K562 (cell line): ENCODE data around the gene NR6A1. TPM values are rescaled to one million over a fixed set of nuclear protein-coding genes. Genes with fewer than 3 reads are reported as not detected.

ENCODE experiments used
- ATAC-seq: fragments of 200-7000 bp; cut with Tn5 transposase; 3 replicates; pipeline ENCODE4 v1.9.1; 2020; ENCODE audit warnings: moderate library complexity
- BruUV-seq: library from RNA; stranded (reverse); fragments of 400-500 nt; replicated peaks from 2 replicates; lab custom pipeline; 2021; lab: Mats Ljungman, UMichigan
- CTCF ChIA-PET: fragments of 300-600 bp; formaldehyde crosslinking; extraction: SDS; loops from one replicate; lab custom pipeline; 2021; ENCODE audit warnings: low intra/inter-chr PET ratio; lab: Yijun Ruan, JAX
- POLR2A ChIA-PET: fragments of 300-600, 350-650 bp; sonication (Branson Sonifier 250); formaldehyde crosslinking; extraction: SDS; loops from one replicate; lab custom pipeline; 2021; ENCODE audit warnings: antibody characterized with exemption, inconsistent platforms; lab: Yijun Ruan, JAX
- DNase-seq, 4 experiments: peaks; one replicate each; pipeline versions ENCODE4 v3.0.0 to v3.0.0-alpha.2; 2011 to 2018; ENCODE audit warnings: low spot score in 3 of 4, mixed read lengths in 3 of 4; ENCODE audit errors: extremely low read depth in 1 of 4
- FAIRE-seq: peaks from 2 replicates; lab custom pipeline; 2011; peaks lifted over from hg19 to GRCh38; lab: Jason Lieb, UNC
- H2AFZ ChIP-seq: 2 replicates; pipeline ENCODE4 v1.6.0; 2011; ENCODE audit warnings: low read depth, low read length, control low read depth, inconsistent platforms
- H3K27ac ChIP-seq: fragments of 200-600 bp; 3 replicates; pipeline ENCODE4 v1.8.0; 2011; ENCODE audit warnings: low read depth, mild to moderate bottlenecking, control low read depth, inconsistent platforms, low read length, moderate library complexity, mixed read lengths; ENCODE audit errors: extremely low read depth
- H3K27me3 ChIP-seq, 2 experiments: fragments of 300-600 bp in 1 of 2; 2 replicates in 1 of 2; 3 replicates in 1 of 2; pipeline versions ENCODE4 v1.6.0 to v1.8.0; 2011; ENCODE audit warnings: inconsistent platforms in 2 of 2, low read length in 2 of 2, mild to moderate bottlenecking in 1 of 2, mixed read lengths in 1 of 2, moderate library complexity in 1 of 2; ENCODE audit not compliant: control insufficient read depth in 2 of 2, insufficient read depth in 2 of 2
- H3K36me3 ChIP-seq: fragments of 300-600 bp; 3 replicates; pipeline ENCODE4 v1.8.0; 2011; ENCODE audit warnings: mild to moderate bottlenecking, low read length, inconsistent platforms; ENCODE audit not compliant: control insufficient read depth, insufficient read depth
- H3K4me1 ChIP-seq, 2 experiments: fragments of 200-600 bp in 1 of 2; replicated peaks in 1 of 2; 2 replicates in 1 of 2; 3 replicates in 1 of 2; pipeline versions ENCODE4 v1.5.1 to v1.8.0; 2011; ENCODE audit warnings: inconsistent platforms in 2 of 2, low read length in 2 of 2, mild to moderate bottlenecking in 1 of 2, mixed read lengths in 1 of 2, moderate library complexity in 1 of 2; ENCODE audit not compliant: control insufficient read depth in 2 of 2, insufficient read depth in 2 of 2
- H3K4me2 ChIP-seq: 2 replicates; pipeline ENCODE4 v1.6.1; 2011; ENCODE audit warnings: low read length, control low read depth, inconsistent platforms, mixed read lengths; ENCODE audit not compliant: insufficient read depth
- H3K4me3 ChIP-seq: fragments of 200-600 bp; sonication (generic), shearing (Covaris generic); 2 replicates; pipeline ENCODE4 v1.5.1; 2016; ENCODE audit warnings: control low read depth, inconsistent platforms
- H3K79me2 ChIP-seq: fragments of 200-600 bp; 3 replicates; pipeline ENCODE4 v1.8.0; 2011; ENCODE audit warnings: low read length, inconsistent platforms; ENCODE audit not compliant: control insufficient read depth, insufficient read depth
- H3K9ac ChIP-seq, 2 experiments: 2 replicates each; pipeline versions ENCODE4 v1.6.0 to v1.6.1; 2011; ENCODE audit warnings: low read depth in 2 of 2, low read length in 2 of 2, control low read depth in 1 of 2, inconsistent platforms in 1 of 2, mild to moderate bottlenecking in 1 of 2, mixed read lengths in 1 of 2; ENCODE audit not compliant: insufficient read depth in 1 of 2
- H3K9me1 ChIP-seq: one replicate; pipeline ENCODE4 v1.6.0; 2011; ENCODE audit warnings: inconsistent platforms, mild to moderate bottlenecking, low read length, moderate library complexity; ENCODE audit not compliant: control insufficient read depth, insufficient read depth
- H3K9me3 ChIP-seq: replicated peaks from 2 replicates; pipeline ENCODE4 v1.5.1; 2011; ENCODE audit warnings: low read depth, low read length, inconsistent platforms; ENCODE audit not compliant: control insufficient read depth, insufficient read depth
- H4K20me1 ChIP-seq: replicated peaks from 2 replicates; pipeline ENCODE4 v1.6.1; 2011; ENCODE audit warnings: low read length, inconsistent platforms, mixed read lengths; ENCODE audit not compliant: control insufficient read depth, insufficient read depth
- BACH1 ChIP-seq: fragments of 200-800 bp; sonication (Bioruptor generic); IDR thresholded peaks from 2 replicates; pipeline ENCODE4 v1.6.1; 2016; ENCODE audit warnings: missing genetic modification characterization, missing compliant biosample characterization
- EHMT2 ChIP-seq: fragments of 450-650 bp; IDR thresholded peaks from 2 replicates; pipeline ENCODE4 v1.6.1; 2018; ENCODE audit warnings: antibody characterized with exemption
- HDAC2 ChIP-seq: fragments of 450-650 bp; IDR thresholded peaks from 2 replicates; pipeline ENCODE4 v1.6.1; 2016; ENCODE audit warnings: mild to moderate bottlenecking
- KDM1A ChIP-seq, 2 experiments: fragments of 450-650 bp; IDR thresholded peaks; 2 replicates each; pipeline ENCODE4 v1.6.1; 2016; ENCODE audit warnings: mild to moderate bottlenecking in 2 of 2
- PRPF4 ChIP-seq: fragments of 200-400 bp; formaldehyde crosslinking; IDR thresholded peaks from one replicate; pipeline ENCODE4 v1.6.1; 2017; ENCODE audit warnings: low read length, low read depth, mild to moderate bottlenecking; ENCODE audit not compliant: insufficient read depth, poor library complexity, severe bottlenecking
- SMARCA4 ChIP-seq: fragments of 450-650 bp; IDR thresholded peaks from 2 replicates; pipeline ENCODE4 v1.6.1; 2016
- SMARCE1 ChIP-seq: fragments of 450-650 bp; IDR thresholded peaks from 2 replicates; pipeline ENCODE4 v1.7.1; 2016; ENCODE audit warnings: mild to moderate bottlenecking
- SRSF7 ChIP-seq: fragments of 200-400 bp; formaldehyde crosslinking; optimal IDR thresholded peaks from 2 replicates; pipeline ENCODE3; 2017; ENCODE audit warnings: mild to moderate bottlenecking, low read depth, low read length
- TBL1XR1 ChIP-seq, 2 experiments: IDR thresholded peaks; 2 replicates each; pipeline ENCODE4 v1.6.1; 2012; ENCODE audit warnings: improper control_type of control experiment in 2 of 2, low read length in 2 of 2, mild to moderate bottlenecking in 1 of 2
- TCF3 ChIP-seq: sonication (generic); formaldehyde crosslinking; IDR thresholded peaks from 2 replicates; pipeline ENCODE4 v1.4.0; 2020; ENCODE audit warnings: mild to moderate bottlenecking, missing genetic modification reagents
- TRIM24 ChIP-seq, 2 experiments: fragments of 450-650 bp; IDR thresholded peaks; 2 replicates each; pipeline ENCODE4 v1.6.1; 2016
- YBX1 ChIP-seq: fragments of 450-650 bp; IDR thresholded peaks from 2 replicates; pipeline ENCODE4 v1.7.1; 2016; ENCODE audit warnings: mild to moderate bottlenecking
- ZNF354B ChIP-seq: fragments of 250-450 bp; sonication (Bioruptor Pico); IDR thresholded peaks from 2 replicates; pipeline ENCODE4 v1.4.0; 2020
- WGBS: fragments of 100-300 bp; shearing (Covaris generic); methylation state at CpG from one replicate; pipeline ENCODE4 v1.1.6; 2016; ENCODE audit warnings: low coverage, mixed read lengths; ENCODE audit not compliant: insufficient coverage; ENCODE audit errors: missing lambda C conversion rate; 5-methylcytosine and 5-hydroxymethylcytosine counted together
- in situ Hi-C: fragments of 300-500 bp; cut with MboI; formaldehyde crosslinking; loops from 4 replicates; pipeline ENCODE4 v1.15.0; 2018; ENCODE audit warnings: inconsistent platforms, mixed read lengths
- intact Hi-C: fragments of 100-400 bp; cut with micrococcal nuclease; formaldehyde crosslinking; loops from 2 replicates; pipeline ENCODE4 v1.14.2; 2022
- polyA plus RNA-seq, 8 experiments: library from polyadenylated mRNA; depleted of rRNA in 4 of 8; stranded (reverse) in 5 of 8; unstranded in 3 of 8; fragments of >200 nt; fragmentation: Nextera tagmentation in 2 of 8; fragmentation: Illumina TruSeq in 1 of 8; extraction: Ambion mirVana in 2 of 8; extraction: Trizol in 1 of 8; gene quantifications; 2 replicates each; pipeline versions ENCODE4 v1.2.1 to v1.2.3, GENCODE V29; 2011 to 2014; ENCODE audit warnings: inconsistent platforms in 1 of 8, missing spikeins in 1 of 8
- total RNA-seq, 7 experiments: library from RNA; depleted of rRNA in 6 of 7; stranded (reverse); fragments of >200 nt in 6 of 7; fragmentation: Illumina TruSeq in 2 of 7; extraction: Trizol in 2 of 7; gene quantifications; 2 replicates each; pipeline versions ENCODE4 v1.2.1 to v1.2.3, GENCODE V29; 2011 to 2021; ENCODE audit warnings: low replicate concordance in 1 of 7
- TF ChIP-seq, protein P1 (sequence below): fragments of 200-800 bp; sonication (Bioruptor generic); IDR thresholded peaks from 2 replicates; pipeline ENCODE4 v1.6.1; 2017; ENCODE audit warnings: missing genetic modification characterization, missing compliant biosample characterization
- TF ChIP-seq, protein P2 (sequence below): fragments of 200-800 bp; sonication (Bioruptor generic); IDR thresholded peaks from 2 replicates; pipeline ENCODE4 v1.6.1; 2016; ENCODE audit warnings: missing genetic modification characterization, missing compliant biosample characterization
- TF ChIP-seq, protein P3 (sequence below): sonication (generic); formaldehyde crosslinking; IDR thresholded peaks from 2 replicates; pipeline ENCODE4 v1.8.1; 2022; ENCODE audit warnings: missing genetic modification reagents

NR6A1 gene
- total and polyA plus RNA-seq, 9 of the 15 experiments (the other 6 are each of a cell fraction or from before 2014, with no cell fraction given) = 9.7 to 55.4 (median 28.3) TPM

DNA sequence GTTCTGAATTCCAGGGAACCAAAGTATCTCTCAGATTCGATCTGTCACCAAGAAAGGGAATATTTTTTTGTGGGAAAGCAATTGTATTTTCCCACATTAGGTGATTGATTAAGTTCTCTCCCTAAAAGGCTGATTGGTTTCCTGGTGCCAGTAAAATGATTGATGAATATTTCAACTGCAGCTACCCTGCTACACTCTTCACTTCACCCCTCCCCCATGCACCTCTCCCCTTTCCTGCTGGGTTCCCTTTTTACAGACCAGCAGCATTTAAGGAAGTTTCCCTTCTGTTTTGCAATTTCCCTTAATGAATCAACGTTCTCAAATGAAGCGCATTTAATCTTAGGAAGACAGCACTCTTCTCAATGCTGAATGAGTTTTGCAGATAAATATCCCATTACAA lies 13.1 kb downstream of the NR6A1 start:
- Histone ChIP-seq H3K36me3 (no peaks in the 10 kb centered on the region), H3K9me3 (no peaks in the 10 kb centered on the region), H3K4me1 (peaks cover 0 to 54% of the 10 kb centered on the region in 2 experiments; a peak in 4 of 5 replicates), H3K9ac (peak overlapping the region in 1 of 2 experiments; percentile 31; a peak in 2 of 4 replicates), H3K4me2 (peak overlapping the region; percentile 61), H2AFZ (peak overlapping the region; percentile 9; the same call in 1 of the 2 replicates), H3K79me2 (peaks cover 94% of the 10 kb centered on the region), H4K20me1 (no peaks in the 10 kb centered on the region; the same call in 1 of the 2 replicates), H3K27me3 (no peaks in the 10 kb centered on the region), H3K4me3 (peak overlapping the region; percentile 13), H3K9me1 (no peaks in the 10 kb centered on the region), H3K27ac (peak overlapping the region; percentile 55)
- DNase-seq = peak in 2 of 4 experiments; percentile 56 to 65
- intact Hi-C loops (loop anchor here (5.0 kb wide), 1 partner anchor 206 kb away; no protein-coding TSS in a partner anchor), in situ Hi-C loops (no loop called here)
- peak; percentile 62 for ATAC-seq
- WGBS = 0% methylated on average over 3 of the region's 3 CpGs
- POLR2A ChIA-PET = interaction anchor here (0.6 to 1.6 kb wide), 5 partner anchors 8 to 142 kb away, joined by 3 to 7 read pairs (median 3); no protein-coding TSS in a partner anchor
- FAIRE-seq = peak; percentile 85
- CTCF ChIA-PET = no interaction called here
- BruUV-seq = no TSS peak
- TF ChIP-seq, protein P1, sequence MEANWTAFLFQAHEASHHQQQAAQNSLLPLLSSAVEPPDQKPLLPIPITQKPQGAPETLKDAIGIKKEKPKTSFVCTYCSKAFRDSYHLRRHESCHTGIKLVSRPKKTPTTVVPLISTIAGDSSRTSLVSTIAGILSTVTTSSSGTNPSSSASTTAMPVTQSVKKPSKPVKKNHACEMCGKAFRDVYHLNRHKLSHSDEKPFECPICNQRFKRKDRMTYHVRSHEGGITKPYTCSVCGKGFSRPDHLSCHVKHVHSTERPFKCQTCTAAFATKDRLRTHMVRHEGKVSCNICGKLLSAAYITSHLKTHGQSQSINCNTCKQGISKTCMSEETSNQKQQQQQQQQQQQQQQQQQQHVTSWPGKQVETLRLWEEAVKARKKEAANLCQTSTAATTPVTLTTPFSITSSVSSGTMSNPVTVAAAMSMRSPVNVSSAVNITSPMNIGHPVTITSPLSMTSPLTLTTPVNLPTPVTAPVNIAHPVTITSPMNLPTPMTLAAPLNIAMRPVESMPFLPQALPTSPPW (CRISPR knock-in tag) = peak; percentile 33; the same call in 1 of the 2 replicates
- peak; percentile 74; the same call in 1 of the 2 replicates for TF ChIP-seq SMARCE1
- 0 out of 2 replicates have a peak, but pooled peaks have one; percentile 63 for TF ChIP-seq SMARCA4
- no peak for TF ChIP-seq YBX1
- no peak for TF ChIP-seq BACH1 (tag)
- TF ChIP-seq, protein P2, sequence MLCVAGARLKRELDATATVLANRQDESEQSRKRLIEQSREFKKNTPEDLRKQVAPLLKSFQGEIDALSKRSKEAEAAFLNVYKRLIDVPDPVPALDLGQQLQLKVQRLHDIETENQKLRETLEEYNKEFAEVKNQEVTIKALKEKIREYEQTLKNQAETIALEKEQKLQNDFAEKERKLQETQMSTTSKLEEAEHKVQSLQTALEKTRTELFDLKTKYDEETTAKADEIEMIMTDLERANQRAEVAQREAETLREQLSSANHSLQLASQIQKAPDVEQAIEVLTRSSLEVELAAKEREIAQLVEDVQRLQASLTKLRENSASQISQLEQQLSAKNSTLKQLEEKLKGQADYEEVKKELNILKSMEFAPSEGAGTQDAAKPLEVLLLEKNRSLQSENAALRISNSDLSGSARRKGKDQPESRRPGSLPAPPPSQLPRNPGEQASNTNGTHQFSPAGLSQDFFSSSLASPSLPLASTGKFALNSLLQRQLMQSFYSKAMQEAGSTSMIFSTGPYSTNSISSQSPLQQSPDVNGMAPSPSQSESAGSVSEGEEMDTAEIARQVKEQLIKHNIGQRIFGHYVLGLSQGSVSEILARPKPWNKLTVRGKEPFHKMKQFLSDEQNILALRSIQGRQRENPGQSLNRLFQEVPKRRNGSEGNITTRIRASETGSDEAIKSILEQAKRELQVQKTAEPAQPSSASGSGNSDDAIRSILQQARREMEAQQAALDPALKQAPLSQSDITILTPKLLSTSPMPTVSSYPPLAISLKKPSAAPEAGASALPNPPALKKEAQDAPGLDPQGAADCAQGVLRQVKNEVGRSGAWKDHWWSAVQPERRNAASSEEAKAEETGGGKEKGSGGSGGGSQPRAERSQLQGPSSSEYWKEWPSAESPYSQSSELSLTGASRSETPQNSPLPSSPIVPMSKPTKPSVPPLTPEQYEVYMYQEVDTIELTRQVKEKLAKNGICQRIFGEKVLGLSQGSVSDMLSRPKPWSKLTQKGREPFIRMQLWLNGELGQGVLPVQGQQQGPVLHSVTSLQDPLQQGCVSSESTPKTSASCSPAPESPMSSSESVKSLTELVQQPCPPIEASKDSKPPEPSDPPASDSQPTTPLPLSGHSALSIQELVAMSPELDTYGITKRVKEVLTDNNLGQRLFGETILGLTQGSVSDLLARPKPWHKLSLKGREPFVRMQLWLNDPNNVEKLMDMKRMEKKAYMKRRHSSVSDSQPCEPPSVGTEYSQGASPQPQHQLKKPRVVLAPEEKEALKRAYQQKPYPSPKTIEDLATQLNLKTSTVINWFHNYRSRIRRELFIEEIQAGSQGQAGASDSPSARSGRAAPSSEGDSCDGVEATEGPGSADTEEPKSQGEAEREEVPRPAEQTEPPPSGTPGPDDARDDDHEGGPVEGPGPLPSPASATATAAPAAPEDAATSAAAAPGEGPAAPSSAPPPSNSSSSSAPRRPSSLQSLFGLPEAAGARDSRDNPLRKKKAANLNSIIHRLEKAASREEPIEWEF (CRISPR knock-in tag) = 0 out of 2 replicates have a peak, but pooled peaks have one; percentile 55
- no peak for TF ChIP-seq EHMT2
- TF ChIP-seq TRIM24 (IDR thresholded peaks at IDR 0.05) = 0 out of 4 replicates have a peak, but pooled peaks of 1 of the 2 experiments have one; percentile 11
- peak; percentile 75 for TF ChIP-seq TCF3 (CRISPR knock-in tag)
- TF ChIP-seq KDM1A (IDR thresholded peaks at IDR 0.05) = peak in 1 of 2 experiments; percentile 17; a peak in 1 of 4 replicates
- TF ChIP-seq HDAC2 = 0 out of 2 replicates have a peak, but pooled peaks have one; percentile 42
- TF ChIP-seq SRSF7 = no peak
- TF ChIP-seq PRPF4 = no peak
- TF ChIP-seq TBL1XR1 (IDR thresholded peaks at IDR 0.05; ENCODE audit: low read length in 2 of 2) = 0 out of 4 replicates have a peak, but pooled peaks of 1 of the 2 experiments have one; percentile 25
- TF ChIP-seq, protein P3, sequence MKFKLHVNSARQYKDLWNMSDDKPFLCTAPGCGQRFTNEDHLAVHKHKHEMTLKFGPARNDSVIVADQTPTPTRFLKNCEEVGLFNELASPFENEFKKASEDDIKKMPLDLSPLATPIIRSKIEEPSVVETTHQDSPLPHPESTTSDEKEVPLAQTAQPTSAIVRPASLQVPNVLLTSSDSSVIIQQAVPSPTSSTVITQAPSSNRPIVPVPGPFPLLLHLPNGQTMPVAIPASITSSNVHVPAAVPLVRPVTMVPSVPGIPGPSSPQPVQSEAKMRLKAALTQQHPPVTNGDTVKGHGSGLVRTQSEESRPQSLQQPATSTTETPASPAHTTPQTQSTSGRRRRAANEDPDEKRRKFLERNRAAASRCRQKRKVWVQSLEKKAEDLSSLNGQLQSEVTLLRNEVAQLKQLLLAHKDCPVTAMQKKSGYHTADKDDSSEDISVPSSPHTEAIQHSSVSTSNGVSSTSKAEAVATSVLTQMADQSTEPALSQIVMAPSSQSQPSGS = no peak
- no peak for TF ChIP-seq ZNF354B (CRISPR knock-in tag)
